MM.1S (cell line): Measurements from ENCODE around the gene HDGFL3.

Source experiments
- EZH2 ChIP-seq: fragments of 300-600 bp; sonication (generic); optimal IDR thresholded peaks from 2 replicates; pipeline ENCODE3; 2017; ENCODE audit warnings: low read depth, mild to moderate bottlenecking, antibody characterized with exemption, low read length, mixed read lengths
- EZH2phosphoT487 ChIP-seq: fragments of 300-600 bp; sonication (generic); IDR thresholded peaks from 2 replicates; pipeline ENCODE4 v1.6.1; 2018; ENCODE audit warnings: antibody characterized with exemption, low read length
- TF ChIP-seq, protein P1 (sequence below): fragments of 300-600 bp; sonication (generic); IDR thresholded peaks from 2 replicates; pipeline ENCODE4 v1.5.1; 2016; ENCODE audit warnings: antibody characterized with exemption, low read length, mixed read lengths

DNA sequence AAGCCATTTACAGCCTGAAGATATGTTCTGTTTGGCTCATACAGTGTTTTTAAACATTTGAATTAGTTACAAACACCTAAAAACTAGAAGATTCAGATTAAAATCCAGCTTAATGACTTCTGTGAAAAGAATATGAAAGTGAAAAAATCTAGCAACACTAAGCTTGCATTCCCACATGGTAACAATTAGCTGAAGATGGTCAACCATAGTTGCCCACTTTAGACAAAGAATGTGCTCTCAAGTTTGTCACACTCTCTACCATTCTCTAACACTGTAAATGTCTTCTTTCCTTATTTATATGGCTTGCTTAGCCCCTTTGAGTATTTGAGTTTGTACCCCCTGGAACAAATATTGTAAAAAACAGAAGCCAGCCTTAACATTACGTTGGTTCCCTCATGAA is 32.7 kb downstream of the HDGFL3 start:
- TF ChIP-seq EZH2 (no peak), EZH2phosphoT487 (no peak)
- TF ChIP-seq, protein P1, sequence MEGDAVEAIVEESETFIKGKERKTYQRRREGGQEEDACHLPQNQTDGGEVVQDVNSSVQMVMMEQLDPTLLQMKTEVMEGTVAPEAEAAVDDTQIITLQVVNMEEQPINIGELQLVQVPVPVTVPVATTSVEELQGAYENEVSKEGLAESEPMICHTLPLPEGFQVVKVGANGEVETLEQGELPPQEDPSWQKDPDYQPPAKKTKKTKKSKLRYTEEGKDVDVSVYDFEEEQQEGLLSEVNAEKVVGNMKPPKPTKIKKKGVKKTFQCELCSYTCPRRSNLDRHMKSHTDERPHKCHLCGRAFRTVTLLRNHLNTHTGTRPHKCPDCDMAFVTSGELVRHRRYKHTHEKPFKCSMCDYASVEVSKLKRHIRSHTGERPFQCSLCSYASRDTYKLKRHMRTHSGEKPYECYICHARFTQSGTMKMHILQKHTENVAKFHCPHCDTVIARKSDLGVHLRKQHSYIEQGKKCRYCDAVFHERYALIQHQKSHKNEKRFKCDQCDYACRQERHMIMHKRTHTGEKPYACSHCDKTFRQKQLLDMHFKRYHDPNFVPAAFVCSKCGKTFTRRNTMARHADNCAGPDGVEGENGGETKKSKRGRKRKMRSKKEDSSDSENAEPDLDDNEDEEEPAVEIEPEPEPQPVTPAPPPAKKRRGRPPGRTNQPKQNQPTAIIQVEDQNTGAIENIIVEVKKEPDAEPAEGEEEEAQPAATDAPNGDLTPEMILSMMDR = no peak
